Transverse colon (tissue), 4 donors: ENCODE measurements around the gene TCF7L2. TPM values are rescaled to one million over a fixed set of nuclear protein-coding genes. Genes with fewer than 3 reads are reported as not detected.
A peak's percentile ranks its signal among the peaks of the same experiment; 100 is the strongest.

ENCODE experiments used
- DNase-seq: peaks from one replicate; pipeline ENCODE4 v3.0.0-alpha.2; 2019
- H3K27ac ChIP-seq, 4 donors: fragments of 200-600 bp; sonication (generic); 2 replicates each; pipeline ENCODE4 v1.5.1; 2016 to 2018; ENCODE audit warnings: inconsistent platforms in 4 of 4
- H3K27me3 ChIP-seq: fragments of 200-600 bp; sonication (generic); 2 replicates; pipeline ENCODE4 v1.5.1; 2017; ENCODE audit warnings: inconsistent platforms
- H3K36me3 ChIP-seq, 4 donors: fragments of 200-600 bp; sonication (generic); 2 replicates each; pipeline ENCODE4 v1.5.1; 2017 to 2019; ENCODE audit warnings: inconsistent platforms in 4 of 4
- H3K4me1 ChIP-seq, 4 donors: fragments of 200-600 bp; sonication (generic); 2 replicates each; pipeline ENCODE4 v1.5.1; 2017 to 2020; ENCODE audit warnings: inconsistent platforms in 4 of 4
- H3K4me3 ChIP-seq, 4 donors: fragments of 200-600 bp; sonication (generic); 1 replicate in 1 of 4; 2 replicates in 3 of 4; pipeline versions ENCODE4 v1.5.1 to v1.6.1; 2017 to 2019; ENCODE audit warnings: inconsistent platforms in 4 of 4
- H3K9me3 ChIP-seq, 2 donors: fragments of 200-600 bp; sonication (generic); 2 replicates each; pipeline ENCODE4 v1.5.1; 2017 to 2019; ENCODE audit warnings: inconsistent platforms in 2 of 2
- EP300 ChIP-seq: sonication (generic); formaldehyde crosslinking; IDR thresholded peaks from one replicate; pipeline ENCODE4 v1.6.1; 2017; ENCODE audit warnings: antibody characterized with exemption, low read depth
- POLR2A ChIP-seq: fragments of 450-650 bp; IDR thresholded peaks from one replicate; pipeline ENCODE4 v1.6.1; 2016; ENCODE audit warnings: antibody characterized with exemption, mild to moderate bottlenecking, moderate library complexity
- POLR2AphosphoS5 ChIP-seq, 3 donors: sonication (generic); formaldehyde crosslinking; IDR thresholded peaks; one replicate each; pipeline ENCODE4 v1.6.1; 2016; ENCODE audit warnings: antibody characterized with exemption in 3 of 3
- WGBS, 2 donors: methylation state at CpG; one replicate each; pipeline ENCODE4 v1.1.5; 2018; ENCODE audit warnings: low coverage in 1 of 2; 5-methylcytosine and 5-hydroxymethylcytosine counted together
- in situ Hi-C, 4 donors: fragments of 200-750 bp; cut with MboI; loops; one replicate each; pipeline versions ENCODE4 v1.15.0 to v1.15.1; 2017; ENCODE audit warnings: low sequenced_read_pairs in 3 of 4, low pct_ligation_motif_present in 1 of 4, low pct_unique_long_range_greater_than_20kb in 1 of 4
- intact Hi-C: fragments of 100-400 bp; cut with DNase I; formaldehyde crosslinking; loops from one replicate; pipeline ENCODE4 v1.15.1; 2023; ENCODE audit warnings: low total_unique reads
- total RNA-seq, 4 donors: library from RNA; depleted of rRNA; stranded (reverse); fragments of >200 nt; gene quantifications; one replicate each; pipeline ENCODE4 v1.1.0, GENCODE V29; 2016
- TF ChIP-seq, protein P1 (sequence below), 5 experiments: fragments of 200-600 bp in 3 of 5; fragments of 450-650 bp in 2 of 5; sonication (generic) in 3 of 5; IDR thresholded peaks; 1 replicate in 2 of 5; 2 replicates in 3 of 5; pipeline ENCODE4 v1.5.1; 2016 to 2017; ENCODE audit warnings: antibody characterized with exemption in 5 of 5, inconsistent platforms in 3 of 5, mild to moderate bottlenecking in 2 of 5, moderate library complexity in 1 of 5

The TCF7L2 gene
- total RNA-seq, 4 donors from 2014 or later, result 84.6 to 249 (median 137) TPM

DNA sequence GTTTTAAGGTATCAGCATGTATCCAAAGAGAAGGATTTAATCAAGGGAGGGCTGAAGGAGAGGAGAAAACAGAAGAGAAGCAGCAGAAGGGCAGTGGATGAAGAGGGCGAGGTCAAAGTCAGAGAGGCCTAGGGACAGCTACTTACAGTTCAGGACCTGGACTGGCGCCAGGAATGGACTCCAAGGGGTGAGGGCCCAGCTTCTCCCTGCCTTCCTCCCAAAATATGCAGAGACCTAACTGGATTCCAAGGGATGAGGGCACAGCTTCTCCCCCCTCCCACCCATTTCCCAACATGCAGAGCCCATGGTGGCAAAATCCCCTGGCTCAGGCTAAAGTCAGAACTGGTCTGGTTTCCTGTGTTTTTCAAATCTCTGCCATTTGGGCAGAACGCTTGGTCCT lies 3.4 kb upstream of the TCF7L2 start:
- Histone ChIP-seq H3K36me3 (no peaks in the 10 kb centered on the region), H3K4me3 (no peak overlapping the region), H3K4me1 (peaks cover 11 to 43% (median 30%) of the 10 kb centered on the region in 4 donors), H3K27ac (peak overlapping the region; percentile 62 to 73 (median 67)), H3K27me3 (no peaks in the 10 kb centered on the region), H3K9me3 (no peaks in the 10 kb centered on the region)
- TF ChIP-seq, protein P1, sequence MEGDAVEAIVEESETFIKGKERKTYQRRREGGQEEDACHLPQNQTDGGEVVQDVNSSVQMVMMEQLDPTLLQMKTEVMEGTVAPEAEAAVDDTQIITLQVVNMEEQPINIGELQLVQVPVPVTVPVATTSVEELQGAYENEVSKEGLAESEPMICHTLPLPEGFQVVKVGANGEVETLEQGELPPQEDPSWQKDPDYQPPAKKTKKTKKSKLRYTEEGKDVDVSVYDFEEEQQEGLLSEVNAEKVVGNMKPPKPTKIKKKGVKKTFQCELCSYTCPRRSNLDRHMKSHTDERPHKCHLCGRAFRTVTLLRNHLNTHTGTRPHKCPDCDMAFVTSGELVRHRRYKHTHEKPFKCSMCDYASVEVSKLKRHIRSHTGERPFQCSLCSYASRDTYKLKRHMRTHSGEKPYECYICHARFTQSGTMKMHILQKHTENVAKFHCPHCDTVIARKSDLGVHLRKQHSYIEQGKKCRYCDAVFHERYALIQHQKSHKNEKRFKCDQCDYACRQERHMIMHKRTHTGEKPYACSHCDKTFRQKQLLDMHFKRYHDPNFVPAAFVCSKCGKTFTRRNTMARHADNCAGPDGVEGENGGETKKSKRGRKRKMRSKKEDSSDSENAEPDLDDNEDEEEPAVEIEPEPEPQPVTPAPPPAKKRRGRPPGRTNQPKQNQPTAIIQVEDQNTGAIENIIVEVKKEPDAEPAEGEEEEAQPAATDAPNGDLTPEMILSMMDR (IDR thresholded peaks at IDR 0.05), result no peak
- TF ChIP-seq EP300, result no peak
- TF ChIP-seq POLR2AphosphoS5 (IDR thresholded peaks at IDR 0.05), result no peak
- 75 to 78% methylated on average over 2 to 3 of the region's 3 CpGs for WGBS, 2 donors
- in situ Hi-C loops (loop anchor here in 1 of 4 donors (25.0 kb wide), 1 partner anchor 441 kb away; no protein-coding TSS in a partner anchor), intact Hi-C loops (loop anchor here (5.0 kb wide), 1 partner anchor 436 kb away; no protein-coding TSS in a partner anchor)
- DNase-seq, result peak; percentile 37

DNA sequence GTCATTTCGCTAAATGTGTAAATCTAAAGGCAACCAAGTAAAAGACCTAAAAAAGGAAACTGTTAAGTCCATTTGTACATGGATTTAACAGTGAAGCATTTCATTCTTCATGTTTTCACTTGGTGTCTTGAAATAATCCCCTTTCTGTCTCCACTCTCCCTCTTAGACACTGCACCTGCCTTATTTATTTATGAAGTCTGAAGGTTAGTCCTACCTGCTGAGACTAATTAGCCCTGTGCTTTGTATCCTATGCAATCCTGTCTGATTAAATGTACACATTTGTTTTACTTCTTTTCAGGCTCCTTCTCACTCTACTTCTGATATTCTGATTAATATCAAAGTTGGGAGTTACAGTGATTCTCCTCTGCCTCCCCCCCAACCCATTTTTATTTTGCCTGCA lies 1.9 kb upstream of the TCF7L2 start:
- peak overlapping the region; percentile 95 to 98 (median 96) for H3K27ac ChIP-seq
- no peak for DNase-seq
- no peaks in the 10 kb centered on the region for H3K36me3 ChIP-seq
- peak overlapping the region in 1 of 4 donors; percentile 88 for H3K4me3 ChIP-seq
- intact Hi-C loops, result loop anchor here (5.0 kb wide), 1 partner anchor 434 kb away; no protein-coding TSS in a partner anchor
- H3K27me3 ChIP-seq, result no peaks in the 10 kb centered on the region
- 78 to 93% methylated on average over 1 of the region's 1 CpG for WGBS, 2 donors
- no peaks in the 10 kb centered on the region for H3K9me3 ChIP-seq
- in situ Hi-C loops, result loop anchor here in 1 of 4 donors (25.0 kb wide), 1 partner anchor 439 kb away; no protein-coding TSS in a partner anchor
- TF ChIP-seq POLR2A (no peak), POLR2AphosphoS5 (IDR thresholded peaks at IDR 0.05) (no peak), EP300 (no peak)
- TF ChIP-seq, protein P1 (IDR thresholded peaks at IDR 0.05), result no peak
- peaks cover 11 to 43% (median 32%) of the 10 kb centered on the region in 4 donors for H3K4me1 ChIP-seq

DNA sequence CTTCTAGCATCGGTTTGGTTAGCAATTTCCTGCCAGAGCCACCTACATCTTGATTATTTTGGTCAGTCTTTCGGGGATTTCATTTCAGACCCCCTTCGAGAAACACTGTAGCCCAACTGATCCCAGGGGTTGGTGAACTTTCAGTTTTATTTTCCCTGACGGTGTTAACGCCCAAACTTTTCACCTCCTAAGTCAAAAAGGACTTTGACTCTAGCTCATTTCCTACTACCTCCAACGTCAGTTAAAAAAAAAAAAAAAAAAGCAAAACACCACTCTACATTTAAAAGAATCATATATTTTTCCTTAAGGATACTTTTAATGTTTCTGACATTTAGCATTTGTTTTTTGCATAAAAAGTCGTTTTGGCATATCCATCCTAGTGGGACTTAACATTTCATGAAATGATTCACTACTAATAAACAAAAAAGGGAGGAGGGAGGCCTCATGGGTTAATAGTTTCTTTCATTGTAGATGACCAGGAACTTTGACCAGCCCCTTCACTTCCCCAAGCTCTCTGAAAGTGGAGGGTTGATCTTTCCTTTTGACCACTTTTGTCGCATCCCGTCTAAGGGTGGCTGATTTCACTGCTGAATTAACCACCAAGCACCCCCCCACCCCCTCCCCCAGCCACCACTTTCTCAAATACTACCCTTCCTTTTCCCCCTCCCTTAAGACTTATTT lies 764 bp upstream of the TCF7L2 start:
- Histone ChIP-seq H3K4me3 (peak overlapping the region in 3 of 4 donors; percentile 61 to 88 (median 85)), H3K9me3 (no peaks in the 10 kb centered on the region), H3K36me3 (no peaks in the 10 kb centered on the region), H3K4me1 (peaks cover 11 to 52% (median 38%) of the 10 kb centered on the region in 4 donors), H3K27ac (peak overlapping the region; percentile 95 to 98 (median 96)), H3K27me3 (no peaks in the 10 kb centered on the region)
- intact Hi-C loops (loop anchor here (5.0 kb wide), 1 partner anchor 433 kb away; no protein-coding TSS in a partner anchor), in situ Hi-C loops (loop anchor here in 1 of 4 donors (25.0 kb wide), 1 partner anchor 438 kb away; no protein-coding TSS in a partner anchor)
- peak; percentile 21 for DNase-seq
- WGBS, 2 donors, result 3 to 8% methylated on average over 9 of the region's 9 CpGs
- peak in 2 of 3 donors; percentile 60 to 76 for TF ChIP-seq POLR2AphosphoS5 (IDR thresholded peaks at IDR 0.05)
- TF ChIP-seq EP300, result peak; percentile 36
- peak; percentile 77 for TF ChIP-seq POLR2A
- TF ChIP-seq, protein P1 (IDR thresholded peaks at IDR 0.05), result no peak

DNA sequence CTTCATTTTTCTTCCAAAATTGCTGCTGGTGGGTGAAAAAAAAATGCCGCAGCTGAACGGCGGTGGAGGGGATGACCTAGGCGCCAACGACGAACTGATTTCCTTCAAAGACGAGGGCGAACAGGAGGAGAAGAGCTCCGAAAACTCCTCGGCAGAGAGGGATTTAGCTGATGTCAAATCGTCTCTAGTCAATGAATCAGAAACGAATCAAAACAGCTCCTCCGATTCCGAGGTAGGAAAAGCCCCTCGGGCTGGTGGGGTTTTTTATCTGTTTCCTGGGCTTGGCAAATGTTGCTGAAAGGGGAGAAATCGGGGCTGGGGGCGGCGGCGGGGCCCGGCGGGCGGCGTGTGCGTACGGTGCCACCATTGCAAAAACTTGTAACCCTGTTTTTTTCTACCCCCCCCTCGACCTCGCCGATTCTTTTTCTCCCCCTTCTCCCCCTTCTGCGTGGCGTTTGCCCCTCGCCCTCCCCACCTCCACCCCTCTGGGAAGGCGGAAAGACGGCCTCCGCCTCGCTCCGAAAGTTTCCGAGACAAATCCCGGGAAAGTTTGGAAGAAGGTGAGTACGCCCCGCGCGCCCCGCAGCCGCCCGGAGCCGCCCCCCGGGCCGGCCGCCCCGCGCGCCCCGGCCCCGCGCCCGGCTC lies 789 bp downstream of the TCF7L2 start:
- peaks cover 11 to 57% (median 44%) of the 10 kb centered on the region in 4 donors for H3K4me1 ChIP-seq
- H3K36me3 ChIP-seq, result no peaks in the 10 kb centered on the region
- intact Hi-C loops (loop anchor here (5.0 to 10.0 kb wide), 2 partner anchors 114 to 176 kb away; no protein-coding TSS in a partner anchor), in situ Hi-C loops (loop anchor here in 2 of 4 donors (25.0 kb wide), 2 partner anchors 136 to 436 kb away; no protein-coding TSS in a partner anchor)
- peak; percentile 24 for DNase-seq
- TF ChIP-seq EP300, result no peak
- peak in 1 of 3 donors; percentile 9 for TF ChIP-seq POLR2AphosphoS5 (IDR thresholded peaks at IDR 0.05)
- H3K27me3 ChIP-seq, result no peaks in the 10 kb centered on the region
- WGBS, 2 donors, result 0 to 1% methylated on average over 24 to 48 of the region's 56 CpGs
- peak overlapping the region; percentile 61 to 91 (median 86) for H3K4me3 ChIP-seq
- no peaks in the 10 kb centered on the region for H3K9me3 ChIP-seq
- peak overlapping the region; percentile 95 to 98 (median 96) for H3K27ac ChIP-seq
